Thyroid gland (tissue), 4 donors: ENCODE measurements around the gene MRTFB.

ENCODE experiments used
- CTCF ChIP-seq, 6 experiments: fragments of 200-600 bp in 3 of 6; fragments of 450-650 bp in 3 of 6; sonication (generic) in 3 of 6; IDR thresholded peaks; one replicate each; pipeline ENCODE4 v1.5.1; 2016 to 2019; ENCODE audit warnings: antibody characterized with exemption in 6 of 6, mild to moderate bottlenecking in 2 of 6, inconsistent platforms in 1 of 6, moderate library complexity in 1 of 6
- POLR2A ChIP-seq, 2 donors: fragments of 450-650 bp; IDR thresholded peaks; one replicate each; pipeline ENCODE4 v1.6.1; 2017; ENCODE audit warnings: antibody characterized with exemption in 2 of 2, mild to moderate bottlenecking in 2 of 2, moderate library complexity in 1 of 2

GRCh38 chr16:14203166-14203565 is 132.0 kb downstream of the MRTFB start:
- TF ChIP-seq CTCF (IDR thresholded peaks at IDR 0.05) (no peak), POLR2A (IDR thresholded peaks at IDR 0.05) (no peak)
